Stimulated activated naive CD4-positive, alpha-beta T cell treated with Interleukin-2 at 50 U/mL for 16 hours (primary cell): Measurements from ENCODE around the gene MYO10.

Experiments used
- DNase-seq: peaks from one replicate; lab custom pipeline; 2025; lab: John Stamatoyannopoulos, UW

Gene MYO10

GRCh38 chr5:16916262-16916878 is 19.7 kb downstream of the MYO10 start:
- no peak for DNase-seq

DNA sequence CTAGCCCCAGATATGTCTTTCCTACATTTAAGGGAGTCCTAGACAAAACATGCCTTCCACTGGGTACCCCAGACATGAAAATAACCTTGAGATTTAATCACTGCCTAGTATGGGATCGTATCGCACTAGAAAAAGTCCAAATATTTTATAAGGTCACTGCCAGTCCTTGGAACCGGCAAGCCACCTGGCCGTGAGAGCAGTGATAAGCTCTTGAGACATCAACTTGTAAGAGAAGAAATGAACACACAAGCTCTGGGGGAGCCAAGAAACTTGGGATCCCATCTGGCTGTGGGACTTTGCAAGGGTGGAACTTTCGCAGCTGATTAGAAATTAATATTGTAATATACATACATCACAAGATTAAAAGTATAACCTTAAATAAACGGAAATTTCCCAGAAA is 21.5 kb downstream of the MYO10 start:
- DNase-seq = no peak

DNA sequence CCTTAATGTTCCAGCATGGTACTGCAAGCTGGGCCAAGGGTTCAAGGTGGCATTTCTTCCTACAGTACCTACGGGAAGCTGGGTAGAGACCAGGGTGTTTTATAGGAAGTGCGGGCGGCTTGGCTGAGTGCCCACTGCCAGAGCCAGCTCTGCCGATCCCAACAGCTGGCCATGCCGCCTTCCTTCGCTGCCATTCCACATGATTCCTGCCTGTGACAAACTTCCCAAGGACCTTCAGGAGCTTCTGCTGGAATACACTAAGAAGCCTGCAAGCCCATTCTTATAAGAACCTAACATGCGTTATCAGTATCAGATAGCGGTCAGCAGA is 22.0 kb downstream of the MYO10 start:
- no peak for DNase-seq

GRCh38 chr5:16913187-16914107 is 22.6 kb downstream of the MYO10 start:
- no peak for DNase-seq

GRCh38 chr5:16912080-16912479 is 24.0 kb downstream of the MYO10 start:
- no peak for DNase-seq

DNA sequence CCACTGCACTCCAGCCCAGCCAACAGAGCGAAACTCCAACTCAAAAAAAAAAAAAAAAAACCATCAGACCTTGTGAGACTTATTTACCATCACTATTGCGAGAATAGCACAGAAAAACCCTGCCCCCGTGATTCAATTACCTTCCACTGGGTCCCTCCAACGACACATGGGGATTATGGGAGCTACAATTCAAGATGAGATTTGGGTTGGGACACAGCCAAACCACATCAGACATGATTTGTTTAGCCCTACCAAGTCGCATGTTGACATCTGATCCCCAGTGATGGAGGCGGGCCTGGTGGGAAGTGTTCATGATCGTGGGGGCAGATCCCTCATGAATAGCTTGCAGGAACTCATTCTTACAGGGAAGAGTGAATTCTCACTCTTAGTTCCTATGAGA is 26.6 kb downstream of the MYO10 start:
- DNase-seq = no peak

DNA sequence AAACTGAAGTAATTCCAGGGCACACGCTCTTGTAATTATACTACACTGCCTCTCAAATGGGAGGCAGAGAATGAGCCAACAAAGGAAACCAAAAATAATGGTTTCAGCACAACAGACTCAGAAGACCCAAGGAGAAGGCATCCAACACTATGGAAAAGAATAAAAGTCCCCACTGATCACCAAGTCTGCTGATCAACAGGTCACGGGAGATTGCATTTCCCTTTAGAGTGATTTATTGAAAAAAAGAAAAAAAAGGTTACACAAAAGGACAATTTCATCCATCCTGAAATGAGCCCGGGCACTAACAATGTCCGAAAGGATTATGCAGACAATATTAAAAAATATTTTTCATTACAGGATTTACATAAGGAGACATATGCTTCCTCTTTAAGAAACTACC is 28.8 kb downstream of the MYO10 start:
- DNase-seq = no peak

DNA sequence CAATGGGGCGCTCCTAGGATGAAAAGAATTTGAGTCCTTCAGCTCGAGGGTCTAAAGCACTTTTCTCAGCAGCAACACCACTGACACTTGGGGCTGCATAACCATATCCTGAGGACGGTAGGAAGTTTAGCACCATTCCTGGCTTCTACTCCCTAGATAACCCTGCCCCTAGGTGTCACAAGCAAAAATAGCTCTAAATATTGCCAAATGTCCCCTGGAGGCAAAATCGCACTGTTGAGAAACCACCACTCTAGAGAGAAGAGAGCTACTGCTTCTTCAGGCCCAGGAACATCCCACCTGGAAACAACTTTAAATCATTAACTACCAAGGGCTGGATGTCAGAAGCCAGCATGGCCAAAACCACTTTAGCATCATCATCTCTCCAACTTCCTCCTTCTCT is 29.8 kb downstream of the MYO10 start:
- no peak for DNase-seq

GRCh38 chr5:16903480-16904300 is 32.4 kb downstream of the MYO10 start:
- DNase-seq = no peak

- DNase-seq = no peak
Observed at GRCh38 chr5:16902846-16903245, 33.2 kb downstream of the MYO10 start.

DNA sequence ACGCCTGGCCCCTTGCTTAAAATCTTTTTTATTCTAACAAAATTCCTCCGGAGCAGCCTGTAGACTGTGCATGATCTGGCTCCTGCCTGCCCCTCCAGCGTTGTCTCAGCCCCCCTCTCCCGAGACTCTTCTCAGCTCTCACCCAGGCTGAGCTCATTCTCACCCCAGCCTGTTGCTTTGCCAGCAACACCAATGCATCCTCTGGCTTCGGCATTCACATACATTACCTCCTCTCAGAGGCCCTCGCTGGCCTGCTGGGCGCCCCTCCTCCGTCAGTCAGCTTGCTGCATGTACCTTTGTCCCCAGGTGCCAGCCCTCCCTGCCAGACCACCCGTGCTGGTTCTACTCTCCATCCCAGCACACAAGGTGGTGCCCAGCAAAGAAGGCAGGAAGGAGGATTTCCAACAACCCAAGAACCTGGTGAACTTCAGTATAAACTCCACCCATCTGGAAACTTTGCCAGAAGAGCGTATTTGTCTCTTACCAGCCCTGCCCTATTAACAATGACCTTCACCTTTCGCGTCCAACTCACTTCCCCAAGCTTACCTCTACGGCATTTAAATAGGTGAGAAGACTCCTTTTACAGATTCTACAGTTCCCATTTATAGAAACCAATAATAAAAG is 35.0 kb downstream of the MYO10 start:
- DNase-seq = no peak

GRCh38 chr5:16899171-16899570 is 36.9 kb downstream of the MYO10 start:
- DNase-seq = no peak

DNA sequence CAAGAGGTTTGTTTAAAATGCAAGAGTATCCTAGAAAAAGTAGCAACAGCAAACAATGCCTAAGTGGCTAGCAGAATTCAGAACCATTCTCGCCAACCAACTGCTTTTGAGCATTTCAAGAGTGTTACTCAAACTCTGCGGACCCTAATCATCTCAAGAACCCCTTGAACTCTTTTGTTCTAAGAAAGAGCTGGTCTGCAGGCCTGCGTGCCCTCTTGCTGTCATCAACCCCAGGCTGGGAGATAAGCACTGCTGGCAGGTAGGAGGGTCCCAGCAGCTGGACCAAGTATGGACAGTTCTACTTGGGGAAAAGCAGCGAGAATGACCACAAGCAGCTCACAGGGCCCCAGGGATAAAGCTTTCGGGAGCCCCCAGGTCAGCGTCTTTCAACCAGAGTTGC is 38.3 kb downstream of the MYO10 start:
- DNase-seq = no peak

DNA sequence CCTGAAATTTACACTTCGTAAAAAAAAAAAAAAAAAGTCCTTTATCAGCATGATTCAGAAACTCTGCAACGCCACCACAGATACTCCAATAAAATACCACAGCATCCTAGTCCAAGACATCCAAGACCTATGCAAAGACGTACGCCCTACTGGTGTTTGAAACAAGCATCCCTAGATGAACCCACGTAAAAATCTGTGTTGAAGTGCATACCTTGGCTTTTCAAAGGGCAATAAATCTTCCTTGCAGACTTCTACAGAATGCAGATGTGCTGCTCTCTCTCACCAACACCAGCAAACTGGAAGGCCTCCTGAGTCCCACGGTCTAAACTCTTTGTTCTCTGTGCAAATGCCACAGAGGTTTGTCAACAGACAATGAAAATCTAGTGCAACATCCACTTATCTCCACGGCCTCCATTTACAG is 38.8 kb downstream of the MYO10 start:
- DNase-seq = no peak

DNA sequence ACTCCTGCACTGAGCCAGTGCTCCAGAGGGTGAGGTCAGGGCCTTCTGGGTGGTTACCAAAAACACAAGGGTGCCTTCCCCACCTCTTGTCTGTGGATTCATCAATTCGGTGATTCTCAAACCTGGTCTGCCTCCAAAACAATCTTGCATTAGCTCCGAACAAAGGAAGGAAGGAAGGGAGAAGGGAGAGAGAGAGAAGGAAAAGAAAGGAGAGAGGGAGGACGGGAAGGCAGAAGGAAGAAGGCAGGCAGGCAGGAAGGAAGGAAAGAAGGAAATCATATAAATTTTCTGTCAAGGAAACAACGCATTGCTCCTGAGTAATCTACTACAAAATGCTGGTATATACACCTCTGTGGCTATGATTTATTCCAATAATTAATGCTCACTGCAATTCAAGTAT is 39.3 kb downstream of the MYO10 start:
- no peak for DNase-seq

DNA sequence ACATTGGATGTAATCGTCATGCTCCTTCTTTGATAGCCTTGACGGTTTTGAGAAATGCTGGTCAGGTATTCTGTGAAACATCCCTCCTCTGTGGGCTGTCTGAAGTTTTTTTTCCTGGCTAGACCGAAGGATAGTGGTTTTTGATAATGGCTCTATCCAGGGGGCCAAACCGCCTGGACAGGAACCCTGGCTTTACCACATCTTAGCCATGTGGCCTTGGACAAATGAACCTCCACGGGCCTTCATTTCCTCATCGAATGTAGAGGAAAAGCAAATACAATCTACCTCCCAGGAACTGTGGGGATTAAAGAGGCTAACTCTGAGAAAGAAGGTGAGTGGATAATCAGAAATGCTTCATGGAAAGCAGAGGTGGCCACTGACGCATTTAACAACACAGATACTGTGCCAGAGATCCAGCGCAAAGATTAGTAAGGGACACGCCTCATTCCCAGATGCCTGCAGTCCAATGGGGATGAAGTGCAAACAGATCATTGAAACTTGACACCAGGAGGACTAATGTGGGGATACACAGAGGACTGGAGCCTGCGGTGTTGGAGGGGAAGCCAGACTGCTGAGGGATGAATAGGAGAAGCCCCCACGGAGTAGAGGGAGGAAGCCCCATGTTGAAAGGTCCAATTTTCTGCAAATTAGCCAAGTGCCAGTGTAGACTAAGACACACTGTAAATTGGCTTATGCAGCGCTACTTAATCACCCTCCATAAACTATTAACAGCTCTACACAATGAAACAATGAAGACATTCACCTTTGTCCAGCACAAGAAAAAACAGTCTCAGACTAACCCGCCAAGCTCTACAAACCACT is 41.6 kb downstream of the MYO10 start:
- no peak for DNase-seq

GRCh38 chr5:16891033-16891432 is 45.1 kb downstream of the MYO10 start:
- no peak for DNase-seq

DNA sequence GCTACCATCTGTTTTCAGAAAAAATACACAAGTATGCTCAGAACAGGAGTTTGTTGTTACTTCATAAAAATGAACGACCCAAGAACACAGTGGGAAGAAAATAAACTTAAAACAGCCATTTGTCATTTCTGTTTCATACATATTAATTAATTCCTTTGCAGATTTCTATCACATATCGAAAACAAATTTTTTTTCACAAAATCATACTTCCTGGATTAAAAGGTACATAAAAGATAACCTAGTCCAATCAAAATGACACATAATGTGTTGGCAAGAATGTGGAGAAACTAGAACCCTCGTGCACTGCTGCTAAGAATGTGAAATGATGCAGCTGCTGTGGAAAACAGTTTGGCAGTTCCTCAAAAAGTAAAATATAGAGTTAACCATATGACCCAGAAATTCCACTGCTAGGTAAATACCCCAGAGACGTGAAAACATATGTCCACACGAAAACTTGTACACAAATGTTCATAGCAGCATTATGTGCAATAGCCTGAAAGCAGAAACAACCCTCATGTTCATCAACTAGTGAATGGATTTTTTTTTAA is 46.0 kb downstream of the MYO10 start:
- no peak for DNase-seq

DNA sequence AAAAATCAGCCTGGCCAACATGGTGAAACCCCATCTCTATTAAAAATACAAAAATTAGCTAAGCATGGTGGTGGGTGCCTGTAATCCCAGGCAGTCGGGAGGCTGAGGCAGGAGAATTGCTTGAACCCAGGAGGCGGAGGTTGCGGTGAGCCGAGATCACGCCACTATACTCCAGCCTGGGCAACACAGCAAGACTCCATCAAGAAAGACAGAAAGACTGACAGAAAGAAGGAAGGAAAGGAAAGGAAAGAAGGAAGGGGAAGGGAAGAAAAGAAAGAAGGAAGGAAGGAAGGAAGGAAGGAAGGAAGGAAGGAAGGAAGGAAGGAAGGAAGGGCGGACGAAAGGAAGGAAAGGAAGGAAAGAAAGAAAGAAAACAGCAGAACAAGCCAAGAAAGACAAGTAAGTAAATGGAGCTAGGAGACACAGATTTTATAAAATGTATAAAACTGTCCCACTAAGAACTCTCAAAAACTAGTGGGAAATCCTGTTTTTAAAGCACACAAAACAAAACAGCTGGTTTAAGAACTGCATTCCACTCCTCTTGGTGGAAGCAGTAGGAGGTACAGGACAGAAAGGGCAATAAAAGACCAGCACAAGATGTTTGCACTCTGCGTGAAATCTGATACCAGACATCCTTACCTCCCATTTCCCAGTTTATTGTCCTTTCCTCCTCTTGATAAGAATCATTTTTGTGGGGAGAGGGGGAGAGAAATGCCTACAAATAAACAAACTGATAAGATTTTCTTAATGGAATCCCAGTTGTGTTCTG is 46.7 kb downstream of the MYO10 start:
- DNase-seq = no peak

DNA sequence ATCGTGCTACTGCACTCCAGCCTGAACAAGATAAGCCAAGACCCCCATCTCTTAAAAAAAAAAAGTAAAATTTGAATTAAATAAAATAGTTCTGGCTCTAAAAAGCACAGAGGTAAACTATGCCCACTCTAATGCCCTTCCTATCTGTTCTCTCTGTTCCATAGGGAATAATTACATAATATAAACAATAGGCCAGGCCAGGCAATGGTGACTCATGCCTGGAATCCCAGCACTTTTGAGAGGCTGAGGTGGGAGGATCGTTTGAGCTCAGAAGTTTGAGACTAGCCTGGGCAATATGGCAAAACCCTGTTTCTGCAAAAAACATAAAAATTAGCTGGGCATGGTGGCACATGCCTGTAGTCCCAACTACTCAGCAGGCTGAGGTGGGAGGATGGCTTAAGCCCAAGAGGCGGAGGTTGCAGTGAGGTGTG is 47.4 kb downstream of the MYO10 start:
- no peak for DNase-seq
